Activated CD4-positive, alpha-beta T cell treated with anti-CD3 and anti-CD28 coated beads for 48 hours (primary cell): ENCODE results near the gene TEX48.

Experiments
- DNase-seq: peaks from one replicate; pipeline ENCODE4 v3.0.0-alpha.2; 2020

TEX48 gene

GRCh38 chr9:114616684-114617520 is 65.1 kb downstream of the TEX48 start:
- peak; percentile 12 for DNase-seq
